GM12892 (cell line): ENCODE results near the gene AOC3.

Experiments
- POLR2AphosphoS5 ChIP-seq: IDR thresholded peaks from 2 replicates; pipeline ENCODE4 v1.6.1; 2011; ENCODE audit warnings: low read depth, low read length, control low read depth
- TAF1 ChIP-seq: IDR thresholded peaks from 2 replicates; pipeline ENCODE4 v1.6.1; 2011; ENCODE audit warnings: low read depth, mild to moderate bottlenecking, control low read depth, low read length, borderline replicate concordance

DNA sequence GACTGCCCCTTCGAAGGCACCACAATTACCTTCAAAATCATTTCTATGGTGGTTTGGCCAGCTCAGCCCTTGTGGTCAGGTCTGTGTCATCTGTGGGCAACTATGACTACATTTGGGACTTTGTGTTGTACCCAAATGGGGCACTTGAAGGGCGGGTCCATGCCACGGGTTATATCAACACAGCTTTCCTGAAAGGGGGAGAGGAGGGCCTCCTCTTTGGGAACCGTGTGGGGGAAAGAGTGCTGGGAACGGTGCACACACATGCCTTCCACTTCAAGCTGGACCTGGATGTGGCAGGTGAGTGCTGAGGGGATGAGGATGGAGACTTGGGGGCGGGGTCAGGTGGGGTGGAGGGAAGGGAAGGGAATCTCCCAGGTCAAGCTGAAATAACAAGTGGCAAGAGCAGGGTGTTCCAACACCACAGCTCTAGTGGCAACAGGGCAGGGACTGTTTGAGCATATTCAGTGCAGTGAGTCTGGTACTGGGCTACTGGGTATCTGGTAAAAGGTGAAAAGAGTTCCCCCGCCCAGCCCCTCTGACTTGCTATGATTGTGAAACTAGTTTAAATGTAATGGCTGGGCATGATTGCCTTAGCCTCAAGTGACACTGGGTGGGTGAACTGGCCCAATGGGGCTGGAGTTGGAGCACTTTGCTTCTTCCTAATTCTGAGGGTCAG, 4.9 kb upstream of the AOC3 start:
- TF ChIP-seq POLR2AphosphoS5 (peak; percentile 51; the same call in 1 of the 2 replicates), TAF1 (no peak)
